ENCODE measurements around the gene NRROS. TPM values are rescaled to one million over a fixed set of nuclear protein-coding genes. Genes with fewer than 3 reads are reported as not detected.

Gene NRROS
- total RNA-seq, 4 donors from 2014 or later, result 0.95 to 4.5 (median 1.5) TPM

GRCh38 chr3:196695849-196696226, 56.3 kb downstream of the NRROS start:
- Histone ChIP-seq H3K4me1 (peaks cover 6% of the 10 kb centered on the region), H3K27me3 (no peaks in the 10 kb centered on the region), H3K9me3 (no peaks in the 10 kb centered on the region), H3K4me3 (no peak overlapping the region), H3K36me3 (no peaks in the 10 kb centered on the region), H3K27ac (no peak overlapping the region)
- DNase-seq (ENCODE audit: low spot score in 2 of 2), result no peak
- TF ChIP-seq EP300 (IDR thresholded peaks at IDR 0.05), result no peak
- no peak for TF ChIP-seq POLR2A (IDR thresholded peaks at IDR 0.05)
- TF ChIP-seq CTCF (IDR thresholded peaks at IDR 0.05), result no peak
- WGBS, result 80% methylated on average over 5 of the region's 5 CpGs

GRCh38 chr3:196697270-196697669, 57.8 kb downstream of the NRROS start:
- H3K36me3 ChIP-seq, result no peaks in the 10 kb centered on the region
- WGBS, result 85% methylated on average over 5 of the region's 5 CpGs
- H3K4me1 ChIP-seq, result peaks cover 6% of the 10 kb centered on the region
- H3K27me3 ChIP-seq, result no peaks in the 10 kb centered on the region
- H3K27ac ChIP-seq, result no peak overlapping the region
- DNase-seq (ENCODE audit: low spot score in 2 of 2), result no peak
- H3K4me3 ChIP-seq, result no peak overlapping the region
- no peak for TF ChIP-seq POLR2A (IDR thresholded peaks at IDR 0.05)
- no peak for TF ChIP-seq EP300 (IDR thresholded peaks at IDR 0.05)
- TF ChIP-seq POLR2AphosphoS5 (IDR thresholded peaks at IDR 0.05), result no peak
- no peak for TF ChIP-seq CTCF (IDR thresholded peaks at IDR 0.05)
- no peaks in the 10 kb centered on the region for H3K9me3 ChIP-seq

GRCh38 chr3:196699749-196700148, 60.3 kb downstream of the NRROS start:
- 80% methylated on average over 7 of the region's 7 CpGs for WGBS
- Histone ChIP-seq H3K36me3 (no peaks in the 10 kb centered on the region), H3K27ac (no peak overlapping the region), H3K4me1 (no peaks in the 10 kb centered on the region), H3K9me3 (no peaks in the 10 kb centered on the region), H3K27me3 (no peaks in the 10 kb centered on the region), H3K4me3 (no peak overlapping the region)
- TF ChIP-seq POLR2AphosphoS5 (IDR thresholded peaks at IDR 0.05), result no peak
- no peak for DNase-seq (ENCODE audit: low spot score in 2 of 2)

- TF ChIP-seq EP300 (IDR thresholded peaks at IDR 0.05), result no peak
- WGBS, result 79% methylated on average over 4 of the region's 4 CpGs
- no peaks in the 10 kb centered on the region for H3K27me3 ChIP-seq
Measured at GRCh38 chr3:196700801-196701200, 61.3 kb downstream of the NRROS start.

GRCh38 chr3:196706327-196706726, 66.8 kb downstream of the NRROS start:
- peaks cover 10% of the 10 kb centered on the region for H3K4me1 ChIP-seq
- no peak for DNase-seq (ENCODE audit: low spot score in 2 of 2)
- H3K4me3 ChIP-seq, result no peak overlapping the region
- H3K27me3 ChIP-seq, result no peaks in the 10 kb centered on the region
- no peaks in the 10 kb centered on the region for H3K36me3 ChIP-seq
- WGBS, result 57% methylated on average over 5 of the region's 5 CpGs
- no peaks in the 10 kb centered on the region for H3K9me3 ChIP-seq
- no peak overlapping the region for H3K27ac ChIP-seq
- TF ChIP-seq CTCF (IDR thresholded peaks at IDR 0.05) (no peak), EP300 (IDR thresholded peaks at IDR 0.05) (no peak), POLR2A (IDR thresholded peaks at IDR 0.05) (no peak), POLR2AphosphoS5 (IDR thresholded peaks at IDR 0.05) (no peak)

More at GRCh38 chr3:196700801-196701200, 61.3 kb downstream of the NRROS start:
- no peak for DNase-seq (ENCODE audit: low spot score in 2 of 2)
- H3K27ac ChIP-seq, result no peak overlapping the region
- no peaks in the 10 kb centered on the region for H3K9me3 ChIP-seq
- H3K4me1 ChIP-seq, result no peaks in the 10 kb centered on the region
- no peaks in the 10 kb centered on the region for H3K36me3 ChIP-seq
- H3K4me3 ChIP-seq, result no peak overlapping the region

GRCh38 chr3:196706731-196707130, 67.2 kb downstream of the NRROS start:
- 80% methylated on average over 4 of the region's 4 CpGs for WGBS
- TF ChIP-seq POLR2AphosphoS5 (IDR thresholded peaks at IDR 0.05) (no peak), POLR2A (IDR thresholded peaks at IDR 0.05) (no peak), EP300 (IDR thresholded peaks at IDR 0.05) (no peak), CTCF (IDR thresholded peaks at IDR 0.05) (no peak)
- no peak for DNase-seq (ENCODE audit: low spot score in 2 of 2)

More at GRCh38 chr3:196706731-196707130, 67.2 kb downstream of the NRROS start:
- peaks cover 14% of the 10 kb centered on the region for H3K4me1 ChIP-seq
- H3K4me3 ChIP-seq, result no peak overlapping the region
- H3K36me3 ChIP-seq, result no peaks in the 10 kb centered on the region
- H3K27me3 ChIP-seq, result no peaks in the 10 kb centered on the region
- H3K27ac ChIP-seq, result no peak overlapping the region
- H3K9me3 ChIP-seq, result no peaks in the 10 kb centered on the region
